GM12878 (cell line): ENCODE results near the gene GMDS. TPM values are rescaled to one million over a fixed set of nuclear protein-coding genes. Genes with fewer than 3 reads are reported as not detected.
A peak's percentile ranks its signal among the peaks of the same experiment; 100 is the strongest.

Experiments used
- ATAC-seq: fragments of 200-7000 bp; cut with Tn5 transposase; 3 replicates; pipeline ENCODE4 v1.9.1; 2020; ENCODE audit warnings: mild to moderate bottlenecking, moderate library complexity
- BruUV-seq: library from RNA; stranded (reverse); fragments of 400-500 nt; replicated peaks from 2 replicates; lab custom pipeline; 2021; lab: Mats Ljungman, UMichigan
- CTCF ChIA-PET: fragments of 300-600 bp; sonication (Branson Sonifier 250); formaldehyde crosslinking; extraction: SDS; loops from one replicate; lab custom pipeline; 2021; ENCODE audit warnings: inconsistent platforms; lab: Yijun Ruan, JAX
- POLR2A ChIA-PET: fragments of 350-600 bp; formaldehyde crosslinking; extraction: SDS; loops from one replicate; lab custom pipeline; 2021; ENCODE audit warnings: inconsistent platforms; lab: Charles Lee
- RAD21 ChIA-PET: fragments of 300-600 bp; sonication (Branson Sonifier 250); formaldehyde crosslinking; loops from one replicate; lab custom pipeline; 2023; ENCODE audit warnings: antibody characterized with exemption; ENCODE audit not compliant: unreplicated experiment; lab: Charles Lee
- SMC1A ChIA-PET: fragments of 300-600 bp; sonication (Branson Sonifier 250); formaldehyde crosslinking; loops from one replicate; lab custom pipeline; 2023; ENCODE audit not compliant: unreplicated experiment, uncharacterized antibody; lab: Charles Lee
- DNase-seq: peaks from one replicate; pipeline ENCODE4 v3.0.0-alpha.2; 2011; ENCODE audit warnings: low read depth, low spot score
- FAIRE-seq: peaks from 3 replicates; lab custom pipeline; 2011; peaks lifted over from hg19 to GRCh38; lab: Jason Lieb, UNC
- H2AFZ ChIP-seq: 2 replicates; pipeline ENCODE4 v1.6.0; 2011; ENCODE audit warnings: low read depth, low read length, control low read depth; ENCODE audit not compliant: control insufficient read depth
- H3K27ac ChIP-seq: 2 replicates; pipeline ENCODE4 v1.5.1; 2011; ENCODE audit warnings: control low read depth; ENCODE audit not compliant: control insufficient read depth, insufficient read depth
- H3K27me3 ChIP-seq, 2 experiments: replicated peaks in 1 of 2; 2 replicates each; pipeline versions ENCODE4 v1.6.0 to v1.6.1; 2011; ENCODE audit warnings: low read length in 1 of 2; ENCODE audit not compliant: control insufficient read depth in 2 of 2, insufficient read depth in 2 of 2
- H3K36me3 ChIP-seq, 2 experiments: 2 replicates each; pipeline ENCODE4 v1.5.1; 2011; ENCODE audit warnings: low read length in 1 of 2; ENCODE audit not compliant: control insufficient read depth in 2 of 2, insufficient read depth in 2 of 2
- H3K4me1 ChIP-seq: 2 replicates; pipeline ENCODE4 v1.6.1; 2011; ENCODE audit warnings: mild to moderate bottlenecking, low read length, moderate library complexity, mixed read lengths; ENCODE audit not compliant: control insufficient read depth, insufficient read depth
- H3K4me2 ChIP-seq: 2 replicates; pipeline ENCODE4 v1.6.0; 2011; ENCODE audit warnings: control low read depth; ENCODE audit not compliant: control insufficient read depth, insufficient read depth
- H3K4me3 ChIP-seq: fragments of 200-600 bp; sonication (generic); 2 replicates; pipeline ENCODE4 v1.5.1; 2016
- H3K79me2 ChIP-seq: 2 replicates; pipeline ENCODE4 v1.6.0; 2011; ENCODE audit warnings: low read length; ENCODE audit not compliant: control insufficient read depth, insufficient read depth
- H3K9ac ChIP-seq: 2 replicates; pipeline ENCODE4 v1.8.0; 2011; ENCODE audit warnings: low read length, control low read depth, mixed read lengths; ENCODE audit not compliant: control insufficient read depth, insufficient read depth
- H3K9me3 ChIP-seq: replicated peaks from 3 replicates; pipeline ENCODE4 v1.5.1; 2011; ENCODE audit warnings: mild to moderate bottlenecking, low read length; ENCODE audit not compliant: control insufficient read depth, insufficient read depth
- H4K20me1 ChIP-seq: 2 replicates; pipeline ENCODE4 v1.6.0; 2011; ENCODE audit not compliant: control insufficient read depth, insufficient read depth
- E2F8 ChIP-seq: fragments of 450-650 bp; IDR thresholded peaks from 2 replicates; pipeline ENCODE4 v1.6.1; 2018; ENCODE audit warnings: mild to moderate bottlenecking, low read depth, moderate library complexity; ENCODE audit not compliant: partially characterized antibody
- ETV6 ChIP-seq, 2 experiments: fragments of 450-650 bp in 1 of 2; IDR thresholded peaks in 1 of 2; conservative IDR thresholded peaks in 1 of 2; 2 replicates each; pipeline ENCODE4 v1.6.1; 2014; ENCODE audit warnings: antibody characterized with exemption in 1 of 2, borderline replicate concordance in 1 of 2, low read depth in 1 of 2, mild to moderate bottlenecking in 1 of 2, moderate library complexity in 1 of 2
- EZH2 ChIP-seq: IDR thresholded peaks from 2 replicates; pipeline ENCODE4 v1.6.1; 2012; ENCODE audit warnings: low read depth, mild to moderate bottlenecking, control low read depth, inconsistent platforms, low read length, borderline replicate concordance; ENCODE audit not compliant: control insufficient read depth
- WGBS: methylation state at CpG from one replicate; pipeline ENCODE4 v1.1.6; 2016; ENCODE audit warnings: low lambda C conversion rate; ENCODE audit not compliant: insufficient replicate concordance, insufficient coverage; ENCODE audit errors: missing lambda C conversion rate; 5-methylcytosine and 5-hydroxymethylcytosine counted together
- in situ Hi-C: fragments of 300-500 bp; cut with MboI; formaldehyde crosslinking; loops from 9 replicates; pipeline ENCODE4 v1.14.3; 2018; ENCODE audit warnings: mixed read lengths
- intact Hi-C: fragments of 100-400 bp; cut with micrococcal nuclease; formaldehyde crosslinking; loops from one replicate; pipeline ENCODE4 v1.14.2; 2022; ENCODE audit not compliant: unreplicated experiment
- polyA plus RNA-seq, 11 experiments: library from polyadenylated mRNA; depleted of rRNA in 4 of 11; unstranded in 6 of 11; stranded (reverse) in 5 of 11; fragments of >200 nt; fragmentation: Nextera tagmentation in 4 of 11; fragmentation: Illumina TruSeq in 1 of 11; extraction: Ambion mirVana in 4 of 11; extraction: Trizol in 1 of 11; gene quantifications; 1 replicate in 1 of 11; 2 replicates in 10 of 11; pipeline versions ENCODE4 v1.2.1 to v1.2.3, GENCODE V29; 2011 to 2016; ENCODE audit warnings: inconsistent platforms in 2 of 11, missing spikeins in 2 of 11, low read depth in 1 of 11
- total RNA-seq, 4 experiments: library from RNA; depleted of rRNA in 3 of 4; stranded (reverse); fragments of >200 nt in 3 of 4; fragmentation: Illumina TruSeq in 1 of 4; extraction: Trizol in 1 of 4; gene quantifications; 2 replicates each; pipeline versions ENCODE4 v1.2.1 to v1.2.3, GENCODE V29; 2013 to 2021

Gene GMDS
- total and polyA plus RNA-seq, 10 of the 15 experiments (the other 5 are each of a cell fraction or from before 2014, with no cell fraction given): 0.61 to 53.8 (median 29.3) TPM

GRCh38 chr6:1607516-1608221 is 637.7 kb downstream of the GMDS start:
- intact Hi-C loops (loop anchor here (10.0 kb wide), 1 partner anchor 167 kb away; no protein-coding TSS in a partner anchor), in situ Hi-C loops (loop anchor here (5.0 kb wide), 1 partner anchor 585 kb away; no protein-coding TSS in a partner anchor)
- no peak overlapping the region for H3K9ac ChIP-seq
- peak overlapping the region; percentile 19; the same call in 1 of the 2 replicates for H3K4me2 ChIP-seq
- H3K27me3 ChIP-seq: peaks cover 27 to 48% of the 10 kb centered on the region in 2 experiments
- no peak overlapping the region for H2AFZ ChIP-seq
- no peak for ATAC-seq
- CTCF ChIA-PET: interaction anchor here (0.7 to 3.4 kb wide), 8 partner anchors 11 to 601 kb away, joined by 3 to 25 read pairs (median 4); no protein-coding TSS in a partner anchor
- POLR2A ChIA-PET: no interaction called here
- H3K36me3 ChIP-seq: no peaks in the 10 kb centered on the region
- DNase-seq: no peak
- no peaks in the 10 kb centered on the region for H3K9me3 ChIP-seq
- FAIRE-seq: peak; percentile 78
- WGBS: 6% methylated on average over 31 of the region's 32 CpGs
- RAD21 ChIA-PET: interaction anchor here (0.8 to 2.3 kb wide), 6 partner anchors 10 to 841 kb away, joined by 3 to 8 read pairs (median 4); no protein-coding TSS in a partner anchor
- peak overlapping the region; percentile 10; the same call in 1 of the 2 replicates for H3K4me3 ChIP-seq
- H3K79me2 ChIP-seq: no peaks in the 10 kb centered on the region
- no peak overlapping the region for H3K27ac ChIP-seq
- TF ChIP-seq ETV6 (conservative IDR thresholded peaks at IDR 0.05 in 1 of 2, IDR thresholded peaks at IDR 0.05 in 1 of 2; ENCODE audit: borderline replicate concordance in 1 of 2, low read depth in 1 of 2): no peak
- TF ChIP-seq EZH2: peak; percentile 77; the same call in 1 of the 2 replicates
- TF ChIP-seq E2F8: no peak
- H4K20me1 ChIP-seq: 0 out of 2 replicates have a peak, but pooled peaks cover 3% of the 10 kb centered on the region
- SMC1A ChIA-PET: interaction anchor here (1.0 to 2.1 kb wide), 4 partner anchors 11 to 499 kb away, joined by 4 to 16 read pairs (median 8); no protein-coding TSS in a partner anchor
- no TSS peak for BruUV-seq
- peaks cover 10% of the 10 kb centered on the region for H3K4me1 ChIP-seq
